A673 (cell line): ENCODE data around the gene NUDC.

ENCODE experiments used
- CTCF ChIP-seq: fragments of 300-800, 200-600 bp; sonication (generic); conservative IDR thresholded peaks from 2 replicates; pipeline ENCODE4 v1.5.1; 2017; ENCODE audit warnings: low read depth, mild to moderate bottlenecking, antibody characterized with exemption, low read length, moderate library complexity, mixed read lengths
- EZH2 ChIP-seq: fragments of 200-600 bp; sonication (generic); IDR thresholded peaks from 2 replicates; pipeline ENCODE4 v1.6.1; 2017; ENCODE audit warnings: borderline replicate concordance, low read depth, mild to moderate bottlenecking, mixed read lengths, antibody characterized with exemption, low read length; ENCODE audit not compliant: poor library complexity, severe bottlenecking

- TF ChIP-seq CTCF (no peak), EZH2 (no peak)
Measured at GRCh38 chr1:26945728-26946127, 24.2 kb downstream of the NUDC start.
